ENCODE data around the gene EIF2AK3. TPM values are rescaled to one million over a fixed set of nuclear protein-coding genes. Genes with fewer than 3 reads are reported as not detected.

EIF2AK3 gene
- total and polyA plus RNA-seq, 10 of the 15 experiments (the other 5 are each of a cell fraction or from before 2014, with no cell fraction given), result 5.0 to 44.7 (median 22.4) TPM

- TF ChIP-seq E2F8 (IDR thresholded peaks at IDR 0.05; ENCODE audit: low read depth, partially characterized antibody) (no peak), PKNOX1 (IDR thresholded peaks at IDR 0.05) (no peak), CHD2 (IDR thresholded peaks at IDR 0.05; ENCODE audit: borderline replicate concordance, low read depth, low read length) (no peak), YY1 (IDR thresholded peaks at IDR 0.05; ENCODE audit: low read depth, low read length) (peak; percentile 82), SMARCA5 (IDR thresholded peaks at IDR 0.05) (no peak), PRDM15 (CRISPR knock-in tag; IDR thresholded peaks at IDR 0.05) (no peak), BCLAF1 (IDR thresholded peaks at IDR 0.05) (no peak), JUND (IDR thresholded peaks at IDR 0.05; ENCODE audit: low read depth, low read length) (no peak), CHD1 (IDR thresholded peaks at IDR 0.05; ENCODE audit: low read depth, low read length) (no peak), IKZF1 (conservative IDR thresholded peaks at IDR 0.05) (0 out of 2 replicates have a peak, but pooled peaks have one; percentile 36), ZNF217 (IDR thresholded peaks at IDR 0.05) (no peak), FOS (IDR thresholded peaks at IDR 0.05; ENCODE audit: borderline replicate concordance, extremely low read depth, insufficient read length) (no peak), POLR2AphosphoS2 (IDR thresholded peaks at IDR 0.05; ENCODE audit: low read depth, low read length) (no peak), EZH2 (IDR thresholded peaks at IDR 0.05; ENCODE audit: borderline replicate concordance, control insufficient read depth, low read depth, low read length) (no peak), MYB (IDR thresholded peaks at IDR 0.05; ENCODE audit: borderline replicate concordance, low read depth, low read length) (no peak), MLLT1 (IDR thresholded peaks at IDR 0.05) (no peak), RAD21 (IDR thresholded peaks at IDR 0.05; ENCODE audit: insufficient read depth, low read depth, low read length) (no peak)
Measured at GRCh38 chr2:88615822-88616221, 11.4 kb downstream of the EIF2AK3 start (continued).
